ENCODE measurements around the gene PTPRZ1. TPM values are rescaled to one million over a fixed set of nuclear protein-coding genes. Genes with fewer than 3 reads are reported as not detected.

Gene PTPRZ1
- total and polyA plus RNA-seq, 4 donors: 1.1 to 11.6 (median 2.9) TPM

DNA sequence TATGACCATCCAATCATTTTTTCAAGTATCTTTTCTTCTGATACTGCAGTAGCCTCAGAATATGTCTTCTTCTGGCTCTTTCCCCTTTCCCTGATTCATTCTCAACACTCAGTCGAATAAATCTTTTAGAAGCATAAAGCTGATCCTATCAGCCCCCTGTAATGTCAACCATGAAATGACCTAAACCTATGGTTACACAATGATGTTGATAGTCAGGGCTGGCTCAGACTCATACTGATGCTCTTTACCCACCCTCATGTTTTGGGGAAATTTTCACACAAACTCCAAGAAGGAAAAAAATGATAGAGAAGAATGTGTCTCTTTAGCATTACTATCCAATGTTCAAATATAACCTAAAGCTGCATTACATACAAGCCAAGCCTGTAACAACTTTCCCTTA is 195.1 kb downstream of the PTPRZ1 start:
- H3K4me1 ChIP-seq (ENCODE audit: control insufficient read depth in 5 of 5, insufficient read depth in 5 of 5, low read length in 5 of 5): no peaks in the 10 kb centered on the region
- no peaks in the 10 kb centered on the region for H3K36me3 ChIP-seq (ENCODE audit: control insufficient read depth in 4 of 4, insufficient read depth in 4 of 4, low read length in 4 of 4)
- no peak overlapping the region for H3K27ac ChIP-seq (ENCODE audit: low read depth in 1 of 2, low read length in 1 of 2)
- no peaks in the 10 kb centered on the region for H3K9me3 ChIP-seq (ENCODE audit: control insufficient read depth in 4 of 4, insufficient read depth in 3 of 4, low read length in 3 of 4)
- no peak for ATAC-seq (ENCODE audit: insufficient read depth, low FRiP score)
- no peak overlapping the region for H3K4me3 ChIP-seq
- TF ChIP-seq CTCF (IDR thresholded peaks at IDR 0.05; ENCODE audit: control extremely low read depth, extremely low read depth): no peak
- H3K27me3 ChIP-seq (ENCODE audit: control insufficient read depth in 3 of 3, insufficient read depth in 3 of 3, low read length in 2 of 3): no peaks in the 10 kb centered on the region
- H3K9ac ChIP-seq (ENCODE audit: insufficient read depth in 1 of 2, low read length in 2 of 2): no peak overlapping the region
- 80 to 81% methylated on average over 1 of the region's 1 CpG for WGBS, 2 donors
- no peak for DNase-seq

GRCh38 chr7:122068999-122069398 is 196.0 kb downstream of the PTPRZ1 start:
- H3K9me3 ChIP-seq (ENCODE audit: control insufficient read depth in 4 of 4, insufficient read depth in 3 of 4, low read length in 3 of 4): no peaks in the 10 kb centered on the region
- DNase-seq: no peak
- no peak for TF ChIP-seq CTCF (IDR thresholded peaks at IDR 0.05; ENCODE audit: control extremely low read depth, extremely low read depth)
- no peak overlapping the region for H3K9ac ChIP-seq (ENCODE audit: insufficient read depth in 1 of 2, low read length in 2 of 2)
- WGBS, 2 donors: 75 to 83% methylated on average over 3 of the region's 3 CpGs
- ATAC-seq (ENCODE audit: insufficient read depth, low FRiP score): no peak
- no peaks in the 10 kb centered on the region for H3K27me3 ChIP-seq (ENCODE audit: control insufficient read depth in 3 of 3, insufficient read depth in 3 of 3, low read length in 2 of 3)
- H3K27ac ChIP-seq (ENCODE audit: low read depth in 1 of 2, low read length in 1 of 2): no peak overlapping the region
- H3K4me3 ChIP-seq: no peak overlapping the region
- H3K36me3 ChIP-seq (ENCODE audit: control insufficient read depth in 4 of 4, insufficient read depth in 4 of 4, low read length in 4 of 4): peaks cover 0 to 5% (median 2%) of the 10 kb centered on the region in 4 donors
- H3K4me1 ChIP-seq (ENCODE audit: control insufficient read depth in 5 of 5, insufficient read depth in 5 of 5, low read length in 5 of 5): no peaks in the 10 kb centered on the region

DNA sequence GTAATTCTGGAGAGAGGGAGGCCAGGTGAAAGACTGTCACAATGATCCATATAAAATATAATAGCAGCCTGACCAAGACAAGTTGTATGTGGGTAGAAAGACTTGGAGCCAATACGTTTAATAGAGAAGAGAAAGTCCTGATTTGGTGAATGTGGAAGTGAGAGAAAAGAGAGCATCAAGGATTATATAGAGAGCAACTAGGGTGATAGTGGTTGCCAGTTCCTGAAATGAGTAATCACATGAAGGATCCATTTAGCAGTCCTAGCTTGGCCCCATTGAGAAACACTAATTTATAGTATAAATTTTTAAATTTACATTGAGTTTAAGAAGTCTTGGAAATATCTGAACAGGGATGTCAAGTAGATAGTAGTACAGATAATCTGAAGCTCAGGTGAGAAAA is 197.1 kb downstream of the PTPRZ1 start:
- Histone ChIP-seq H3K4me3 (no peak overlapping the region), H3K36me3 (ENCODE audit: control insufficient read depth in 4 of 4, insufficient read depth in 4 of 4, low read length in 4 of 4) (peaks cover 0 to 9% (median 6%) of the 10 kb centered on the region in 4 donors), H3K27me3 (ENCODE audit: control insufficient read depth in 3 of 3, insufficient read depth in 3 of 3, low read length in 2 of 3) (no peaks in the 10 kb centered on the region), H3K9me3 (ENCODE audit: control insufficient read depth in 4 of 4, insufficient read depth in 3 of 4, low read length in 3 of 4) (no peaks in the 10 kb centered on the region), H3K27ac (ENCODE audit: low read depth in 1 of 2, low read length in 1 of 2) (no peak overlapping the region), H3K4me1 (ENCODE audit: control insufficient read depth in 5 of 5, insufficient read depth in 5 of 5, low read length in 5 of 5) (no peaks in the 10 kb centered on the region), H3K9ac (ENCODE audit: insufficient read depth in 1 of 2, low read length in 2 of 2) (no peak overlapping the region)
- no peak for TF ChIP-seq CTCF (IDR thresholded peaks at IDR 0.05; ENCODE audit: control extremely low read depth, extremely low read depth)
- no peak for DNase-seq
- WGBS, 2 donors: 62 to 64% methylated on average over 1 of the region's 1 CpG
- no peak for ATAC-seq (ENCODE audit: insufficient read depth, low FRiP score)

- Histone ChIP-seq H3K4me3 (no peak overlapping the region), H3K27me3 (ENCODE audit: control insufficient read depth in 3 of 3, insufficient read depth in 3 of 3, low read length in 2 of 3) (no peaks in the 10 kb centered on the region), H3K27ac (ENCODE audit: low read depth in 1 of 2, low read length in 1 of 2) (no peak overlapping the region), H3K9ac (ENCODE audit: insufficient read depth in 1 of 2, low read length in 2 of 2) (no peak overlapping the region), H3K9me3 (ENCODE audit: control insufficient read depth in 4 of 4, insufficient read depth in 3 of 4, low read length in 3 of 4) (no peaks in the 10 kb centered on the region), H3K4me1 (ENCODE audit: control insufficient read depth in 5 of 5, insufficient read depth in 5 of 5, low read length in 5 of 5) (no peaks in the 10 kb centered on the region), H3K36me3 (ENCODE audit: control insufficient read depth in 4 of 4, insufficient read depth in 4 of 4, low read length in 4 of 4) (peaks cover 0 to 10% (median 7%) of the 10 kb centered on the region in 4 donors)
- DNase-seq: no peak
- 94 to 95% methylated on average over 3 of the region's 3 CpGs for WGBS, 2 donors
- no peak for ATAC-seq (ENCODE audit: insufficient read depth, low FRiP score)
- TF ChIP-seq CTCF (IDR thresholded peaks at IDR 0.05; ENCODE audit: control extremely low read depth, extremely low read depth): no peak
Observed at GRCh38 chr7:122070834-122071233, 197.9 kb downstream of the PTPRZ1 start.

Measured in lung (tissue), 12 donors.